NCI-H2029 (cell line): ENCODE results near the gene KCTD20.
A peak's percentile ranks its signal among the peaks of the same experiment; 100 is the strongest.
"Not testable (repeated sequence)": the region's sequence is repeated elsewhere in the genome, so short reads cannot be mapped to it uniquely, and the experiment has no call there.

Experiments used
- DNase-seq: peaks from one replicate; lab custom pipeline; 2025; lab: John Stamatoyannopoulos, UW

KCTD20 gene

DNA sequence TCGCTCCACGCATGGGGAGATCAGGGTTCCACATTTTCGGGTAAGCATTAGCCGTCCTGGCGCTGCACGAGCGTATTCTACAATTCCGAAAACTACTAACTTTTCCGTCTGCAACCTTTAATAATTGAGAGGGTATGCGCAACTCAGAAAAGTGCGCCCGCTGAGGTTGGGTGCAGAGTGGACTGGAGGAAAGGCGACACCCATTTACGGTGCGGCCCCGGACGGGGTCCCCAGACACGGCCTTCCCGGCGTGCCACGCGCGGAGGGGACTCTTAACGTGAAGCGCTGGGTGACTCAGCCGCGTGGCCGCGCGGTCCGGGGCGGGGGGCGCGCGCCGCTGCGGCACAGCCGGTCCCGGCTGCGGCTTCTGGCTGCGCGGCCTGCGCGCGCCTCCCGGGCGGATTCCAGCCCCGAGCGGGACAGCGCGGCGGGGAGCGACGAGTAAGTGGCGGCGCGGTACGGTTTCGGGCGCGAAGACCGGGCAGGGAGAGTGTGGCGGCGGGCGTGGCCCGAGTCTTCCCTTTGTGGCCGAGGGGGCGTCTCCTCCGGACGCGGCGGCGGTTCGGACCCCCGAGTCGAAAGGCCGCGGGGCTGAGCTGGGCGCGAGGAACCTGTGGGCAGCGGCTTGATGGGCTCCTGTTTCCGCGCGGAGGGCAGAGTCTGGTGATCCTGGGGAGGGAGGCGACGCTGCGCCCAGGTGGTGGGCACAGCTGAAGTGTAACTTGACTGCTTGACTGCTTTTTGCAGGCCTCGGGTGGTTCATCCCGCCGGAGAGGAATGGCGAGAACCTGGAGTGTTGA, at the start of gene KCTD20, which contains the start of gene PXT1:
TSS of gene KCTD20 (plus strand) at position 330 of the 800 bp plus-strand sequence. CDS start 27,098 bp downstream, outside the sequence.
TSS of gene PXT1 (minus strand) at position 184 of the 800 bp plus-strand sequence. CDS start 16,772 bp downstream, outside the sequence.
- peak; percentile 77 for DNase-seq

- DNase-seq, result no peak
These were observed 42.8 kb upstream of the KCTD20 start for GRCh38 chr6:36399970-36400369.

- DNase-seq, result no peak
These were observed 40.3 kb upstream of the KCTD20 start for GRCh38 chr6:36402481-36402880.

- no peak for DNase-seq
These were observed 38.6 kb upstream of the KCTD20 start for GRCh38 chr6:36404164-36404563.

GRCh38 chr6:36409718-36410117, 33.1 kb upstream of the KCTD20 start:
- DNase-seq, result not testable (repeated sequence)

DNA sequence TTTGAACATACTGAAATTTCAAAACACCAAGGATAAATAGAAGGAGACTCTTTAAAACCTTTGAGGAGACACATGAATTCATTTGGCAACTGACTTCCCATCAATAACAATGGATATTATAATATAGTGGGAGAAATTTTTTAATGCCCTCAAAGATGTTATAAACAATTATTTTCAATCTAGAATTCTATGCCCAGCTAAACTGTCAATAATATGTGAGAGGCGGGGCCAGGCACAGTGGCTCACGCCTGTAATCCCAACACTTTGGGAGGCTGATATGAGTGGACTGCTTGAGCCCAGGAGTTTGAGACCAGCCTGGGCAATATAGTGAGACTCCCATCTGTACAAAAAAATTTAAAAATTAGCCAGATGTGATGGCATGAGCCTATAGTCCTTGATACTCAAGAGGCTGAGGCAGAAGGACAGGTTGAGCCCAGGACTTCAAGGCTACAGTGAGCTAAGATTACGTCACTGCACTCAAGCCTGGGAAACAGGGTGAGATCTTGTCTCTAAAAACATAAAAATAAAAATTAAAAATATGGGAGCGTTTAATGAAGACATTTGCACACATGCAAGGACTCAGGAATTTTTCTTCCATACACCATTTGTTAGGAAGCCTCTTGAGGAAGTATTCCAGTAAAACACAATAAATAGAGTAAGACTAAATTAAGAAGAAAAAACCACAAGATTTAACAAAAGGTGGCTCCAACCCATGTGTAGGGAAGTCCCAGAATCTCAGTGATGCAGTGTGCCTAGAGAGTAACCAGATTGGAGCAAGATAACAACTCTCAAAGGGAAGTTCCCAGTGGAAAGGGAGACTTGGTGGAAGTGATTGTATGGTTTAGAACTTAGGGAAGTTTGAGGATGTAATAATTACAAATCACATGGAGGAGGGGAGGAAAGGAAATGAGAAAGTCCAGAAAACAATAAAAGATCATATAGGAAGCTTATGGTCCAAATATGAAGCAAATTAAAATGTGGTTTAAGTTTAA, 29.0 kb upstream of the KCTD20 start:
- no peak for DNase-seq

DNA sequence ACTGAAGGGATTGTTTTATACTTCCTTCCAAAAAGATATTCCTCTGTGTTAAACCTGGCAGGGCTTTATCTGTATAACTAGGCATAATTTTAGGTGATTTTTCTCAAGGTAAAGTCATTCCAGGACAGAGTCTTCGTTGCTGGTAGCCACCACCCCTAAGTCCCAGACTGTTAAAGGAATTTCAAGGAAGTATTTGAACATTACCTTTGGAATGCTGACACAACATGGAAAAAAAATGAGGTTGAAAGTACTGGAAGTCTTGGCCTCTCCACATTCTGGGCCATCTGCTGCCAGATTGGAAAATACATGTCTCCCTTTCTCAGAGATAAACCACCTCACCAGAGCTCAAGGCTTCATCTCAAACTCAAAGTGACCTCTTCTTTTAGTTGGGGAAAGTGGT, 28.3 kb upstream of the KCTD20 start:
- no peak for DNase-seq

DNA sequence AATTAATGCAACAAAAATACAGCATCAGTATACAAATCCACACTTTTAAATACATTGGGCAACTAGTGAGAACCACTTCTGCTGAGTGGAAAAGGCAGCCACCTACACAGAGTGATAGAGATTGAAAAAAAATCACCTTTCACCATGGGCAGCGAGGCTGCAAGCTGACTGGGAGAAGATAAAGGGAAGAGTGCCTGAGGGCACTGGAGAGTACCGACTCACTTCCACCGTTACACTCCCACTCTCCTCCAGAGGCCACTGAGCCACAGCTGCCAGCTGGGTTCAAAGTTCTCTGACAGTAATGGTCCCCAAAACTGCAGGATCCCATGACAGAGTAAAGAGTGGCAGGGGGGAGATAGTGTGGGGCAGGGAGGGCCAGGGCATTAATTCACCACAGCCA, 24.2 kb upstream of the KCTD20 start:
- no peak for DNase-seq

DNA sequence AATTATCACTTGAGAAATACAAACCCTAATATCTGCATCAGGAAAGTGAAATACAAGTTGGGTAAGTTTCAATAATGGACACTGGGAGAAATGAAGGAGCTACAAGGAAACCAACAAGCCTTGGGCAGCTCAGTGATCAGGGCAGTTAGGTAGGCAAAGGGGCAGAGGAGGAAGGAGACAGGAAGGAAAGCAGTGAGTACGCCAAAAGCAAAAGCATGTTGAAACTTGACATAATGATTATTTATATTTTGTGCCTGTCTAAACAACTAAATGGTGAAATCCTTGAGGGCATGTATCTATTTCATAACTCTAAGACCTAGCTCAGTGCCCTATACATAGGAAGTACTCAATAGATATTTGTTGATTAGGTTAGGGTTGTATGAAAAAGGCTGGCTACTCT, 23.5 kb upstream of the KCTD20 start:
- DNase-seq, result no peak

- no peak for DNase-seq
These were observed 20.1 kb upstream of the KCTD20 start for GRCh38 chr6:36422714-36423100.

DNA sequence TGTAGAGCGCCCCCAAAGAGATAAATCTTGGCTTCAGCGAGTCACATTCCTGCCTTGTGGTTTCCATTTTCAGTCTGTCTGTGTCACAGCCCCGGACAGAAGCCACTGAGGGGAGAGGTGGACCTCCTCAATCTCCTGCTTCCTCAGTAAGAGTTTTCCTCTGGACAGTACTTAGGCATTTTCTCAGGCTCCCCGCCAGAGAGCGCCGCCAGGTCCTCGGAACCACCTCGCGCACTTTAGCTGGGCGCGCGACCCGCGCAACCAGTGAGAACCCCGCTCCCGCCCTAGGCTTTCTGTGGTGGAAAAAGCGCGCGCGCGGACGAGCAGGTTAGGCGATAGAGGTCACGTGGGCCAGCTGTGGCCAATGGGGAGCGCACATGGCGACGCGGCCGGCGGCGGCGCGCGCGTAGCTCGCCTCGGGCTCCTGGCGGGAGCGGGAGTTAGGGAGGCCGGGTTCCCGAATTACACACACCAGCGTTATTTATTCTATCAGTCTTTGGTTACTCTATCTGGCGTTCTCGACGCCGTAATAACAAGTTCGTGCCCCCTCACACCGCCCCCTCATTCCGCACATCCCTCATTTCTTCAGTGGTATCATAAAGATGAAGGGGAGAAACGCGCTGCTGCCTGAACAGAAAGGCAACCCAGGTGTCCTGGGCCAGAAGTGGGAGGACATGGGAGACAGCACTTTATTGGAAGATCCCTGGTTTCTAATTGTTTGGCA, 19.5 kb upstream of the KCTD20 start:
- DNase-seq, result peak; percentile 98

GRCh38 chr6:36426622-36427021, 16.2 kb upstream of the KCTD20 start:
- no peak for DNase-seq

DNA sequence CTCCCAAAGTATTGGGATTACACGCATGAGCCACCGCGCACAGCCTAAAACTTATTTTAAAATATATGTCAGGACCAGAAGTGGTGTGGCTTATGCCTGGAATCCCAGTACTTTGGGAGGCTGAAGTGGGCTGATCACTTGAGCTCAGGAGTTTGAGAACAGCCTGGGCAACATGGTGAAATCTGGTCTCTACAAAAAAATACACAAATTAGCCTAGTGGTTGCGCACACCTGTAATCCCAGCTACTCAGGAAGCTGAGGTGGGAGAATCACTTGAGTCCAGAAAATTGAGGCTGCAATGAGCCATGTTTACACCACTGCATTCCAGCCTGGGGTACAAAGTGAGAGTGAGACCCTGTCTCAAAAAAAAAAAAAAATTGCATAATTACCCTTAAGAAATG, 13.9 kb upstream of the KCTD20 start:
- no peak for DNase-seq

DNA sequence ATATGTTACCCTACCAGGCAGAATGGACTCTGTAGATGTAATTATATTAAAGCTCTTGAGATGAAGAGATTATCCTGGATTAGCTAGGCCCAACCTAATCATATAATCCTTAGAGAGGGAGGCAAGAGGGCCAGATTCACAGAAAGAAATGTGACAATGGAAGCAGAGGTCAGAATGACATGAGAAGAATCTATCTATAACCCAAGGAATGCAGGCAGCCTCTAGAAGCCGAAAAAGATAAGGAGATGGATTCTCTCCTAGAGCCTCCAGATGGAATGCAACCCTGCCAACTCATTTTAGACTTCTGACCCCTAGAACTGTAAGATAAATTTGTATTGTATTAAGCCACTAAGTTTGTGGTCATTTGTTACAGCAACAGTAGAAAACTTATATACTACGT, 12.4 kb upstream of the KCTD20 start:
- no peak for DNase-seq

DNA sequence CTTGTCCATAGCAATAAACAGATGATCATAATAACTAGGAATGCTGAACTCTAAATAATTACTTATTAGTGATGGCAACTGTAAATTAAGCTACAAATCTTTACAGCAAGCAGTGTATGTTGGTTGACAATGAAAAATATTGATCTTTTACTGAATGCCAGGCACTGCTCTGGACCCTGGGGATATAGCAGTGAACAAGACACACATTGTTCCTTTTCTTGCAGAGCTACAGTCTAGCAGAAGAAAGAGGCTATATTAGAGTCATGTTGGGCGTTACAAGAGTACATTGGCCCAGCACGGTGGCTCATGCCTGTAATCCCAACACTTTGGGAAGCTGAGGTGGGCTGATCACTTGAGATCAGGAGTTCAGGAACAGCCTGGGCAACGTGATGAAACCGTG, 11.6 kb upstream of the KCTD20 start:
- no peak for DNase-seq

DNA sequence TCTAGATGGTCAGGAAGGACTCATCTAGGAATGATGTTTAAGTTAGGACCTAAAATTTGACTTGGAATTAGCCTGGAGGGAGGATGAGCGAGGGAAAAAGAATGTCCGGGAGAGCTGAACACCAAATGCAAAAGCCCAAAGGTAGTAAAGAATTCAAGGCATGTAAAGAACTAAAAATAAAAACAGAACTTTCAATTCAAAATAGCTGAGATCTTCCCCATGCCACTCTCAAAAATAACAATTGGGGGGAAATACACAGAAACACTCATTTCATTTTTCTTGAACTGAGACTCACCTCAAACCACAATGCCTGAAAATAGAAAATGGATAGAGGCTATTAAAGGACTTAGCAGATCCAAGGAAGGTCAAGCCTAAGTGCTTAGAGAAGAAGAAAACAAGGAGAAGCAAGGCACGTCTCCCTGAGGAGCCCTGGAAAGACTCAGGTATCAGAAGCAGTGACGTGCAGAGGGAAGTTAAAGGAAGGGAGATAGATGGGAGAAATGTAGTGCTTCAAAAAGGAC, 10.6 kb upstream of the KCTD20 start:
- DNase-seq, result no peak

DNA sequence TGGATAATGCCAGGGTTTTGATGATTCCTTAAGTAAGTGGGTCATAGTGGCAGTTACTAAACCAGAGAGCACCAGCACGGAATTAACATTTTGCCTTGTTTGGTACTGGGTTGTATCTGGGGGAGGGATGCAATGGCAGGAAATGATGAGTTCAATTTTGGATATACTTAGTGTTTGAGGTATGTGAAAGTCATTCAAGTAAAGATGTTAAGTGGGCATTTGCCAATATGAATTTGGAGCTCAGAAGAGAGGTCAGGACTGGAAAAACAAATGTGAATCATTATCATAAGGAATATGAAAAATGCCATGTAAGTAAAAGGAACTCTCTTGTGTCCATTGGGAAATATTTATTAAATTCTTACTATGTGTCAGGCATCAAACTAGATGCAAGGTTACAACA, 6.3 kb upstream of the KCTD20 start:
- DNase-seq, result no peak

DNA sequence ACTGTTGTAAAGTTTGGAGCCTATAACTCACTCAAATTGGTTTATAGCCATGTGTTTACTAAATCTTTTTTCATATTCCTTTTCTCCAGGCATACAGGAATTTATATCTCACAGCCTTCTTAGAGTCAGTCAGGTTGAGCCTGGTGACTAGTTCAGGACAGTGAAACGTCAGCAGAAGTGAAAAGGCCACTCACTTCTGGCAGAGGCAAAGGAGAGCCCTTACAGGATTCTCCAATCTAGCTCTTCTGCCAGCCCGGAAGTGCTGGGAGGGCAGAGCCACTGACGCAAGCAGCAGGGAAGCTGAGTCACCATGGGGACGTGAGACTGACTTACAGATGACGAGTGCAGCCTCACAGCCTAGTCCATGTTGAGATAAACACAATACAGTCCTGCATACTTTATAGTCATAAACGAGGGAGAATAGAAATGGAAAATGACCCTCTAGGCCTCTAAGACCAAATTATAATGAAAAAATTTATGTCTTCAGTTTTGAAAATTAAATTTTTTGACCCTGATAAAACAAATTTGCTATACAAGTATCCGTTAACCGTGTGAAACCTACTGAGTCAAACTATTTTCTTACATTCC, 1.4 kb upstream of the KCTD20 start:
- DNase-seq, result peak; percentile 96

GRCh38 chr6:36442103-36442670, 613 bp upstream of the KCTD20 start:
- DNase-seq, result no peak

- DNase-seq, result no peak
These were observed 950 bp downstream of the KCTD20 start for GRCh38 chr6:36443471-36444428.
